NK-92 (cell line): ENCODE data around the gene ASB12.

Experiments
- DNase-seq: peaks from one replicate; lab custom pipeline; 2025; ENCODE audit not compliant: unreplicated experiment; lab: John Stamatoyannopoulos, UW

Gene ASB12

GRCh38 chrX:64186974-64187761, 43.2 kb downstream of the ASB12 start:
- DNase-seq: no peak

- no peak for DNase-seq
These were observed 46.0 kb downstream of the ASB12 start for GRCh38 chrX:64184396-64184795.

GRCh38 chrX:64182208-64182607, 48.2 kb downstream of the ASB12 start:
- no peak for DNase-seq

GRCh38 chrX:64176876-64177275, 53.5 kb downstream of the ASB12 start:
- no peak for DNase-seq
